ENCODE measurements around the gene MBD6. TPM values are rescaled to one million over a fixed set of nuclear protein-coding genes. Genes with fewer than 3 reads are reported as not detected.

Gene MBD6
- total RNA-seq, 1 donor from 2014 or later, result 3.6 TPM

DNA sequence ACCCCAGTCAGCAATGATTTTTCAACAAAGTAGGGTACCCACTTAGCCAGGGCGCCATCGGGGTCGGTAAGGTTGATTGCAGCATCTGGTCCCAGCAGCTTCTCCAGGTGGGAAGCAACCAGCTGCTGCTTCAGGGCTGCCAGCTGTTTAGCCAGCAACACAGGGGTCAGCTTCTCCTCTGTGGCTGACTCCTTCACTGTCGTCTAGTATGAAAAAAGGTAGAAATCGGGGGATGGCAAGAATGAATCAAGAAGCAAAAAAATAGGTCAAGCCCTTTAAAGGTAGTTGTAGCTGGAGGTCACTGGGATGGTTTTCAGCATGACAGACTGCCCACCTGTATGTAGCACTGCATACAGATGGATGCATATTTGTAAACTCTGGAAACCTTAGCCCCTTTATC lies 11.6 kb downstream of the MBD6 start:
- no peak for DNase-seq (ENCODE audit: low spot score)
- Histone ChIP-seq H3K4me3 (no peak overlapping the region), H2AFZ (replicated peaks) (no peak overlapping the region), H3K36me3 (no peaks in the 10 kb centered on the region), H3K4me2 (no peak overlapping the region), H4K20me1 (ENCODE audit: low read depth) (peaks cover 11% of the 10 kb centered on the region), H3K9me3 (ENCODE audit: low read depth) (no peaks in the 10 kb centered on the region), H3F3A (ENCODE audit: low read depth) (peaks cover 12% of the 10 kb centered on the region), H3K4me1 (no peaks in the 10 kb centered on the region), H3K79me2 (ENCODE audit: low read depth) (no peaks in the 10 kb centered on the region), H3K9ac (no peak overlapping the region), H3K27ac (no peak overlapping the region), H3K27me3 (no peaks in the 10 kb centered on the region)
- Mint-ChIP-seq H3K9me3 (no peaks in the 10 kb centered on the region), H3K27ac (no peak overlapping the region), H3K4me1 (peaks cover 2% of the 10 kb centered on the region), H3K4me3 (no peak overlapping the region), H3K36me3 (peaks cover 44% of the 10 kb centered on the region), H3K27me3 (ENCODE audit: insufficient read depth, low read depth) (peaks cover 5% of the 10 kb centered on the region)
- TF ChIP-seq, protein P1, sequence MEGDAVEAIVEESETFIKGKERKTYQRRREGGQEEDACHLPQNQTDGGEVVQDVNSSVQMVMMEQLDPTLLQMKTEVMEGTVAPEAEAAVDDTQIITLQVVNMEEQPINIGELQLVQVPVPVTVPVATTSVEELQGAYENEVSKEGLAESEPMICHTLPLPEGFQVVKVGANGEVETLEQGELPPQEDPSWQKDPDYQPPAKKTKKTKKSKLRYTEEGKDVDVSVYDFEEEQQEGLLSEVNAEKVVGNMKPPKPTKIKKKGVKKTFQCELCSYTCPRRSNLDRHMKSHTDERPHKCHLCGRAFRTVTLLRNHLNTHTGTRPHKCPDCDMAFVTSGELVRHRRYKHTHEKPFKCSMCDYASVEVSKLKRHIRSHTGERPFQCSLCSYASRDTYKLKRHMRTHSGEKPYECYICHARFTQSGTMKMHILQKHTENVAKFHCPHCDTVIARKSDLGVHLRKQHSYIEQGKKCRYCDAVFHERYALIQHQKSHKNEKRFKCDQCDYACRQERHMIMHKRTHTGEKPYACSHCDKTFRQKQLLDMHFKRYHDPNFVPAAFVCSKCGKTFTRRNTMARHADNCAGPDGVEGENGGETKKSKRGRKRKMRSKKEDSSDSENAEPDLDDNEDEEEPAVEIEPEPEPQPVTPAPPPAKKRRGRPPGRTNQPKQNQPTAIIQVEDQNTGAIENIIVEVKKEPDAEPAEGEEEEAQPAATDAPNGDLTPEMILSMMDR (IDR thresholded peaks at IDR 0.05), result no peak
- TF ChIP-seq EZH2 (IDR thresholded peaks at IDR 0.05) (no peak), EZH2phosphoT487 (IDR thresholded peaks at IDR 0.05) (no peak)

DNA sequence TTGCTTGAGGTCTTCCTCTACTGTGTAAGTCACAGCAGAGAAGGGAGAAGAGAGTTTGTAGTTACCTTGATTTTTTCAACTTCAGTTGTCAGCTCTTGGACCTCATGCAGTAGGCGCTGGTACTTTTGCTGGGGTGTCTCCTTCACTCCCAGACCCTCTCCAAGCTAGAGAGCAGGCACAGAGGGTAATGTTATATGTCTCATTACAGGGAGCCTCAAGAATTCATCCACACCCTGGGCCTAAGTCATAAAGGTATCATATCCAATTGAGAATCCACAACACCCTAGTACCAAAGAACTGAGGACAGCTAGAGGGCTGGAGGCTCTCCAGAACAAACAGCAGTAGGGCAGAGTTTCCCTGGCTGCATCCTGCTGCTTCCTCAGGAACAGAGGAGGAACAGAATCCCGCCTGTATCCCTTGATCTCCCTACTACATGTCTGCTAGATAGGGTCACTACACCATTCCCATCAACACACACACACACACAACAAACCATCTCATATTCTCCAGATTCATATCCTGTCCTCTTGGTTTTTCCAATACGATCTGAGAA lies 12.4 kb downstream of the MBD6 start:
- no peak for TF ChIP-seq EZH2 (IDR thresholded peaks at IDR 0.05)
- TF ChIP-seq, protein P1 (IDR thresholded peaks at IDR 0.05), result no peak
- no peak for TF ChIP-seq EZH2phosphoT487 (IDR thresholded peaks at IDR 0.05)
- no peaks in the 10 kb centered on the region for H3K4me1 ChIP-seq
- no peaks in the 10 kb centered on the region for H3K9me3 ChIP-seq (ENCODE audit: low read depth)
- DNase-seq (ENCODE audit: low spot score), result no peak
- Mint-ChIP-seq H3K27ac (no peak overlapping the region), H3K9me3 (no peaks in the 10 kb centered on the region), H3K4me3 (no peak overlapping the region), H3K4me1 (no peaks in the 10 kb centered on the region), H3K36me3 (peaks cover 46% of the 10 kb centered on the region), H3K27me3 (ENCODE audit: insufficient read depth, low read depth) (peaks cover 5% of the 10 kb centered on the region)
- no peak overlapping the region for H2AFZ ChIP-seq (replicated peaks)
- peaks cover 17% of the 10 kb centered on the region for H4K20me1 ChIP-seq (ENCODE audit: low read depth)
- H3K36me3 ChIP-seq, result no peaks in the 10 kb centered on the region
- peaks cover 10% of the 10 kb centered on the region for H3F3A ChIP-seq (ENCODE audit: low read depth)
- no peak overlapping the region for H3K9ac ChIP-seq
- H3K27me3 ChIP-seq, result no peaks in the 10 kb centered on the region
- no peak overlapping the region for H3K4me3 ChIP-seq
- no peak overlapping the region for H3K27ac ChIP-seq
- no peak overlapping the region for H3K4me2 ChIP-seq
- H3K79me2 ChIP-seq (ENCODE audit: low read depth), result no peaks in the 10 kb centered on the region

DNA sequence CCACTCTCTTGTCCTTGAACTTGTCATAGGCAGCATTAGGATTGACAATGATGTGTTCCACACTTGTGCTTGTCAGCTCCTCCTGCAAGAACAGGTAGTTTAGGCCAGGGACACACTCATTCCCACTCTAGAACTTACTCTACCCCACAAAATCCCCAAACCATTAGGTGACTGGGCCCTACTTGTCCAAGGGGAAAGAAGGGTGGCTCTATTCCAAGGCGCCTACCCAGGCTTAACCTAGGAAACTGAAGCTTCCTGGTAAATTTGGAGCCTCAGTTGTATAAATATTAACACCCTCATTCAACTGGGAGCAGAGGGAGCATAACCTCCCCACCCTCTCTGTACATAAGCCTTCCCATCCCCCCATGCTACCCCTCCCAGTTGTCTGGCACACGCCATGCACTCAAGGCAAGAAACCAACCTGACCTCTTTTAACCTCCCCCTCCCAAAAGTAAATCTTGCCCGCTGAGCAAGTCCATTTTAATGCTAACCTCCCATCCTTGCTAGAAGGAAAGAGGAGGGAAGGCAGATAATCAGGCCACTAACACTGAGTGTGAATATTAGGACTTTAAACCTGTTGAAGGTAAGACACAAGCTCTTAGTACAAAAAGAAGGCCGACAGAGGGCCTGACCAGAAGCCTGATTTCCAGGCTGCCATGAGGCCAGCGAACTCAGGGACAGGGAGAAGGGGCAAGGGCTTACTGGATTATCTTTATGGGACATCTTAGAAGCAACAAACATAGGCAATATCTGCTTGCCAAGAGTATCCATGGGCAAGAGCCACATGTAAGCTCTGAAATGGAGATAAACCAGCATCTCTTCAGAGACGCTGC lies 13.4 kb downstream of the MBD6 start:
- DNase-seq (ENCODE audit: low spot score), result no peak
- Histone ChIP-seq H3K9me3 (ENCODE audit: low read depth) (no peaks in the 10 kb centered on the region), H3F3A (ENCODE audit: low read depth) (peaks cover 7% of the 10 kb centered on the region), H2AFZ (replicated peaks) (no peak overlapping the region), H3K79me2 (ENCODE audit: low read depth) (no peaks in the 10 kb centered on the region), H3K4me1 (no peaks in the 10 kb centered on the region), H4K20me1 (ENCODE audit: low read depth) (peaks cover 18% of the 10 kb centered on the region), H3K27me3 (no peaks in the 10 kb centered on the region), H3K36me3 (no peaks in the 10 kb centered on the region), H3K4me2 (no peak overlapping the region), H3K4me3 (no peak overlapping the region), H3K27ac (no peak overlapping the region), H3K9ac (no peak overlapping the region)
- no peaks in the 10 kb centered on the region for H3K9me3 Mint-ChIP-seq
- H3K4me3 Mint-ChIP-seq, result no peak overlapping the region
- no peak overlapping the region for H3K27ac Mint-ChIP-seq
- peaks cover 5% of the 10 kb centered on the region for H3K27me3 Mint-ChIP-seq (ENCODE audit: insufficient read depth, low read depth)
- TF ChIP-seq EZH2 (IDR thresholded peaks at IDR 0.05) (no peak), EZH2phosphoT487 (IDR thresholded peaks at IDR 0.05) (no peak)
- TF ChIP-seq, protein P1 (IDR thresholded peaks at IDR 0.05), result no peak
- H3K4me1 Mint-ChIP-seq, result peaks cover 2% of the 10 kb centered on the region
- H3K36me3 Mint-ChIP-seq, result peaks cover 49% of the 10 kb centered on the region

Measured in neural progenitor cell (in vitro differentiated cells).